Bronchial epithelial cell (primary cell): ENCODE measurements around the gene IQCE. TPM values are rescaled to one million over a fixed set of nuclear protein-coding genes. Genes with fewer than 3 reads are reported as not detected.

Experiments
- DNase-seq: peaks from one replicate; pipeline ENCODE4 v3.0.0-alpha.2; 2010; ENCODE audit warnings: low read depth
- FAIRE-seq: peaks from 2 replicates; lab custom pipeline; 2011; peaks lifted over from hg19 to GRCh38; lab: Jason Lieb, UNC
- H3K27me3 ChIP-seq: 2 replicates; pipeline ENCODE4 v1.5.1; 2011; ENCODE audit warnings: low read length; ENCODE audit not compliant: control insufficient read depth, insufficient read depth
- H3K36me3 ChIP-seq: 2 replicates; pipeline ENCODE4 v1.5.1; 2011; ENCODE audit warnings: low read length; ENCODE audit not compliant: control insufficient read depth, insufficient read depth
- H3K4me3 ChIP-seq: 2 replicates; pipeline ENCODE4 v1.5.1; 2011; ENCODE audit warnings: mild to moderate bottlenecking, low read depth, low read length, control low read depth
- CTCF ChIP-seq: IDR thresholded peaks from 2 replicates; pipeline ENCODE4 v1.5.1; 2011; ENCODE audit warnings: mild to moderate bottlenecking, moderate library complexity, low read length, control low read depth, inconsistent platforms; ENCODE audit not compliant: insufficient read depth, severe bottlenecking
- total RNA-seq: library from RNA; depleted of rRNA; stranded (reverse); fragments of >200 nt; gene quantifications from 2 replicates; pipeline ENCODE4 v1.2.1, GENCODE V29; 2014

Gene IQCE
- total RNA-seq, 1 donor from 2014 or later = 6.3 TPM

GRCh38 chr7:2516194-2516555, 42.6 kb upstream of the IQCE start:
- Histone ChIP-seq H3K4me3 (no peak overlapping the region), H3K36me3 (no peaks in the 10 kb centered on the region), H3K27me3 (peaks cover 1% of the 10 kb centered on the region)
- FAIRE-seq = no peak
- no peak for TF ChIP-seq CTCF
- no peak for DNase-seq

DNA sequence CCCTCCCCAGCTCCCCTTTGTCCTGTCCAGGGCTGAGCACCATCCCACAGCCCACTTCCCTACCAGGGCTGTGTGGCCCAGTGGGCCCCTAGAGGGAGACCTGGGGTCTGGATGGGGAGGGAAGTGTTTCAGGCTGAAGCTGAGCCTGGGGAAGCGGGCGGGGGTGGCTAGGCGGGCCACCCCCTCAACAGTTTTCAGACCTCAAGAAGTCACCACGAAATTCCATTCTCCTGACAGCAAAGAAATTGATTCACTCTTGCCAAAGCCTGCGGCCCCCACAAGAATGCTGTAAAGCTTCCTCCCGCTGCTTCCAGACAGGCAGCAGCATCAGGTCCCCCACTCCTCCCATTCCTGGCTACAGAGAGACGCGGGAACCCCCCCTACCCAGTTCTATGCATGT, 41.8 kb upstream of the IQCE start:
- no peak for FAIRE-seq
- H3K27me3 ChIP-seq = peaks cover 1% of the 10 kb centered on the region
- no peak overlapping the region for H3K4me3 ChIP-seq
- no peaks in the 10 kb centered on the region for H3K36me3 ChIP-seq
- no peak for TF ChIP-seq CTCF
- DNase-seq = peak; percentile 67

DNA sequence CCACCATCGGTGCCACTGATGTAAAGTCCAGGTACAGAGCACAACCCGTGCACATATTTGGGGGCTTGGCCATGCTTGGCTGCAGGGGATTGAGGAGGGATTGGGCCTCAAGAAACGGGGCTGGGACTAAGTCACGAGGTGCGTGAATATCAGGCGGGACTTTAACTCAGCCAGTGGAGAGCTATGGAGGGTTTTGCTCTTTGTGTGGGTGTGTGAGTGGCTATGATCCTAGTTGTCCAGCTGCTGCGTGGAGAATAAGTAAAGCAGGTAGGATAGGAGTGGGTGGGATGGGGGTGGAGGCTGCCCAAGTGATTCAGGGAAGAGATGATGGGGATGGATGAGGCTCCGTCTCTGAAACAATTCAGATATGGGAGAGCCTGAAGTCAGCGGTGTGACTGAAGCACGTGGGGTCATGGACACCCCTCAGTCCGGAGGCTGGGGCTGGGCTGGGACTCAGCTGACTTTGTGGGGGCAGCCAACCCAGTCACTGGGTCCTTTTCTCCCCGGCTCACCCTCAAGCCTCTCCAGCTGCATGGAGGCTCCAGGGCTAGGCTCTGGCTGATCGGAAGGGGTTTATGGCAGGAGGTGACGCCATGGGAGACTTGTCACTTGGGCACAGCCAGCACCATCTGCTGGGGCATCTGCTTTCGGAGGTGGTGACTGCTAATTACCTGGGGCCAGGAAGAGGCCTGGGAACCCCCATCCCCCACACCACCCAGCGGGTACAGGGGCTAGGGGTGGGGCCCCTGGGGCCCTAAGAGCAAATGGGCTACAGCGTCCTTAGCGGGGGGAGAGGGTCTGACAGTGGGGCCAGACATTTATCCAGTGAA, 40.9 kb upstream of the IQCE start:
- peaks cover 1% of the 10 kb centered on the region for H3K27me3 ChIP-seq
- no peak overlapping the region for H3K4me3 ChIP-seq
- FAIRE-seq (no peak), DNase-seq (no peak)
- no peaks in the 10 kb centered on the region for H3K36me3 ChIP-seq
- no peak for TF ChIP-seq CTCF

DNA sequence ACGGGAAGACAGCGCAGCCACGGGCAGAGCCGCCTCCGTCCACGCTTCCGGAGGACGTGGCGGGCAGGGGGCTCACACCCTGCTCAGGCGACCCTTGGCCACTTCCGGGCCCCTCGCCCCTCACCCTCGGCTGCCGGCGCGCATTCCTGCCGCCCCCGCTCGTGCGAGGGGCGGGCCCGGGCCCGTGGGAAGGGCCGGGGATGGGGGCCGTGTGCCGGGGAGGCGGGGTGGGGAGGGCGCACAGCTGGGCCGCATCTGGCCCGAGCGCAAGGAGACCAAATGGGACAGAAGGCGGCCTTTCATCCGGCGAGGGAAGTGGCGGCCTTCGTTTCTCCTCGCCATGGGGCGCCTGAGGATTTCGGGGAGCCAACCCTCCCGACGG, 40.1 kb upstream of the IQCE start:
- DNase-seq (no peak), FAIRE-seq (no peak)
- Histone ChIP-seq H3K27me3 (peaks cover 1% of the 10 kb centered on the region), H3K36me3 (no peaks in the 10 kb centered on the region), H3K4me3 (no peak overlapping the region)
- TF ChIP-seq CTCF = no peak

GRCh38 chr7:2519119-2519930, 39.5 kb upstream of the IQCE start, which contains the start of gene LFNG:
LFNG (plus strand) TSS chr7:2519774; CDS start chr7:2519862, 88 bp downstream.
- FAIRE-seq = no peak
- H3K4me3 ChIP-seq = peak within 1 kb of the TSS; percentile 51
- no peak for TF ChIP-seq CTCF
- H3K36me3 ChIP-seq = no peaks in the 10 kb centered on the region
- DNase-seq = peak; percentile 59
- peaks cover 1% of the 10 kb centered on the region for H3K27me3 ChIP-seq
